Measurements from ENCODE around the gene VRK3. TPM values are rescaled to one million over a fixed set of nuclear protein-coding genes. Genes with fewer than 3 reads are reported as not detected.

The VRK3 gene
- total and polyA plus RNA-seq, 2 of the 4 experiments (the other 2 are of a cell fraction): 28.7 to 35.8 TPM

DNA sequence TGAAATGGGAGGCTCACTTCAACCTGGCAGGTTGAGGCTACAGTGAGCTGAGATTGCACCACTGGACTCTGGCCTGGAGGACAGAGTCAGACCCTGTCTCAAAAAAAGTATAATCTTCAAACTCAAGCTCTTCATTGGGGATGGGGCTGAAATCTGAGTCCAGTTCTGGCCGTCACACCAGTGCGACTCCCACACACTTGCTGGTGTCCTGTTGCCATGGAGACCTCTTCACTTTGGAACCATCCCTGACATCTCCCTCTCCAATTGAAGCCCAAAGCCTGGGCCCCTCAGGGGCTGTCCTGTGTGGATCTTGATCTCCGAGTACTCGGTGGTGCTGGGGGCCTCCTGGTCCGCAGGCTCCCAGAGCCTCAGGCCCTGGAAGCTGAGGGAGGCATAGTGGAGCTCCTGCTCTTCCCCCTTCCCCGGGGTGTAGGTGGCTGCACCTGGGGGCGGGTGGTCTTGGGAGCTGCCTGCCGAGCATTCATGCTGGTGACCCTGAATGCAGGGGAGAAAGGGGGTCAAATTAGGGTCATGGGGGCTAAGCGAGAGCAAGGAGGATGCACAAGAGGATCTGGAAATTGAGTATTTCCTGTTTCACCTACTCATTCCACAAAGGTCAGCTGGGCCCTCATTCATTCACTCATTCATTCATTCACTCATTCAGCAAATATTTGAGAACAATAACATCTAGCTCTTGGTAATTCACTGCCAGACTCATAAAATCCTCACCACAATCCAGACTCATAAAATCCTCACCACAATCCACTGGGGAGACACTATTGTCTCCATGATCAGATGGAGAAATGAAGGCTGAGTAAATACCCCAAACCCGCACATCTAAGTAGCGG, 75.2 kb downstream of the VRK3 start:
- no peaks in the 10 kb centered on the region for H3K79me1 ChIP-seq (ENCODE audit: low read depth in 1 of 2, low read length in 2 of 2)
- intact Hi-C loops (cut with micrococcal nuclease) (no loop called here), in situ Hi-C loops (cut with MboI; ENCODE audit: low sequenced_read_pairs) (no loop called here), dilution Hi-C loops (cut with HindIII; ENCODE audit: low sequenced_read_pairs, unreplicated experiment) (no loop called here)
- TF ChIP-seq FOS (IDR thresholded peaks at IDR 0.05; ENCODE audit: low read depth, low read length) (no peak), MAFK (IDR thresholded peaks at IDR 0.05; ENCODE audit: low read depth, low read length) (no peak), USF2 (IDR thresholded peaks at IDR 0.05; ENCODE audit: low read depth, low read length) (no peak), CHD1 (IDR thresholded peaks at IDR 0.05; ENCODE audit: low read depth, low read length) (no peak), POLR2A (IDR thresholded peaks at IDR 0.05; ENCODE audit: low read depth, low read length) (no peak), CTCF (conservative IDR thresholded peaks at IDR 0.05; ENCODE audit: low read depth, low read length) (no peak), RCOR1 (IDR thresholded peaks at IDR 0.05; ENCODE audit: insufficient replicate concordance, low read length) (no peak), SMC3 (IDR thresholded peaks at IDR 0.05; ENCODE audit: low read depth, low read length) (no peak), NFE2L2 (IDR thresholded peaks at IDR 0.05; ENCODE audit: low read depth, low read length) (no peak), RAD21 (IDR thresholded peaks at IDR 0.05; ENCODE audit: low read length) (no peak), MAZ (IDR thresholded peaks at IDR 0.05; ENCODE audit: borderline replicate concordance, low read depth, low read length) (no peak), MXI1 (IDR thresholded peaks at IDR 0.05; ENCODE audit: borderline replicate concordance, low read depth, low read length) (no peak), CEBPB (IDR thresholded peaks at IDR 0.05; ENCODE audit: low read depth, low read length) (no peak), RFX5 (IDR thresholded peaks at IDR 0.05; ENCODE audit: low read depth, low read length) (no peak)
- TF ChIP-seq, protein P1, sequence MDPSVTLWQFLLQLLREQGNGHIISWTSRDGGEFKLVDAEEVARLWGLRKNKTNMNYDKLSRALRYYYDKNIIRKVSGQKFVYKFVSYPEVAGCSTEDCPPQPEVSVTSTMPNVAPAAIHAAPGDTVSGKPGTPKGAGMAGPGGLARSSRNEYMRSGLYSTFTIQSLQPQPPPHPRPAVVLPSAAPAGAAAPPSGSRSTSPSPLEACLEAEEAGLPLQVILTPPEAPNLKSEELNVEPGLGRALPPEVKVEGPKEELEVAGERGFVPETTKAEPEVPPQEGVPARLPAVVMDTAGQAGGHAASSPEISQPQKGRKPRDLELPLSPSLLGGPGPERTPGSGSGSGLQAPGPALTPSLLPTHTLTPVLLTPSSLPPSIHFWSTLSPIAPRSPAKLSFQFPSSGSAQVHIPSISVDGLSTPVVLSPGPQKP (IDR thresholded peaks at IDR 0.05; ENCODE audit: borderline replicate concordance, low read depth, low read length): no peak
- CTCF ChIA-PET: no interaction called here
- BruUV-seq (replicated peaks): no TSS peak
- H3K23ac ChIP-seq (ENCODE audit: low read depth, low read length): no peak overlapping the region
- no peak for ATAC-seq (ENCODE audit: low read depth)
- POLR2A ChIA-PET (ENCODE audit: unreplicated experiment): no interaction called here
- H3K4me3 ChIP-seq (ENCODE audit: insufficient read depth, low read depth, low read length): no peak overlapping the region
- H2BK15ac ChIP-seq (ENCODE audit: low read depth, low read length): no peak overlapping the region
- H2BK5ac ChIP-seq (ENCODE audit: low read depth, low read length, poor library complexity, severe bottlenecking): no peak overlapping the region
- no peak overlapping the region for H3K18ac ChIP-seq (ENCODE audit: low read depth, low read length)
- peaks cover 9% of the 10 kb centered on the region for H3K27me3 ChIP-seq (ENCODE audit: control insufficient read depth, insufficient read depth, low read length)
- H3K56ac ChIP-seq (ENCODE audit: extremely low read depth, insufficient read depth, low read length): no peak overlapping the region
- no peak overlapping the region for H2AK5ac ChIP-seq (ENCODE audit: low read depth, low read length)
- H4K5ac ChIP-seq (ENCODE audit: low read depth, low read length): no peak overlapping the region
- H3K9me1 ChIP-seq (ENCODE audit: insufficient read depth, low read length): no peaks in the 10 kb centered on the region
- no peak overlapping the region for H2AK9ac ChIP-seq (replicated peaks; ENCODE audit: low read depth, low read length, poor library complexity)
- no peak overlapping the region for H4K8ac ChIP-seq (ENCODE audit: low read depth in 2 of 2, low read length in 2 of 2)
- no CpG with 5 or more reads among the region's 11 CpGs for WGBS, 2 experiments (ENCODE audit: extremely low coverage in 2 of 2, insufficient read length in 1 of 2)
- no peak overlapping the region for H3K4me2 ChIP-seq (ENCODE audit: low read depth, low read length)
- H2BK120ac ChIP-seq (ENCODE audit: low read depth, low read length): no peak overlapping the region
- no peak overlapping the region for H3K4ac ChIP-seq (ENCODE audit: low read depth, low read length)
- H3K9me3 ChIP-seq (ENCODE audit: control insufficient read depth, insufficient read depth, low read length): no peaks in the 10 kb centered on the region
- no peak overlapping the region for H2AFZ ChIP-seq (replicated peaks; ENCODE audit: low read length, poor library complexity)
- no peaks in the 10 kb centered on the region for H3K36me3 ChIP-seq (ENCODE audit: control insufficient read depth, insufficient read depth, low read length)
- H4K20me1 ChIP-seq (ENCODE audit: insufficient read depth, low read length): no peaks in the 10 kb centered on the region
- no peak overlapping the region for H3K14ac ChIP-seq (replicated peaks; ENCODE audit: low read depth, low read length)
- H3K9ac ChIP-seq (ENCODE audit: low read depth, low read length): no peak overlapping the region
- H3K27ac ChIP-seq (ENCODE audit: insufficient read depth, low read length): no peak overlapping the region
- no peak overlapping the region for H2BK20ac ChIP-seq (ENCODE audit: low read depth, low read length)
- no peak overlapping the region for H4K91ac ChIP-seq (ENCODE audit: insufficient read depth, low read depth, low read length)
- no peak for DNase-seq
- no peaks in the 10 kb centered on the region for H3K4me1 ChIP-seq (ENCODE audit: control insufficient read depth, insufficient read depth, low read length)

Data from IMR-90 (cell line).